T1000 (cell line): ENCODE results near the gene MEAF6.
"Not testable (repeated sequence)": the region's sequence is repeated elsewhere in the genome, so short reads cannot be mapped to it uniquely, and the experiment has no call there.

Source experiments
- DNase-seq: peaks from one replicate; lab custom pipeline; 2025; ENCODE audit warnings: mixed read lengths; lab: John Stamatoyannopoulos, UW

The MEAF6 gene

DNA sequence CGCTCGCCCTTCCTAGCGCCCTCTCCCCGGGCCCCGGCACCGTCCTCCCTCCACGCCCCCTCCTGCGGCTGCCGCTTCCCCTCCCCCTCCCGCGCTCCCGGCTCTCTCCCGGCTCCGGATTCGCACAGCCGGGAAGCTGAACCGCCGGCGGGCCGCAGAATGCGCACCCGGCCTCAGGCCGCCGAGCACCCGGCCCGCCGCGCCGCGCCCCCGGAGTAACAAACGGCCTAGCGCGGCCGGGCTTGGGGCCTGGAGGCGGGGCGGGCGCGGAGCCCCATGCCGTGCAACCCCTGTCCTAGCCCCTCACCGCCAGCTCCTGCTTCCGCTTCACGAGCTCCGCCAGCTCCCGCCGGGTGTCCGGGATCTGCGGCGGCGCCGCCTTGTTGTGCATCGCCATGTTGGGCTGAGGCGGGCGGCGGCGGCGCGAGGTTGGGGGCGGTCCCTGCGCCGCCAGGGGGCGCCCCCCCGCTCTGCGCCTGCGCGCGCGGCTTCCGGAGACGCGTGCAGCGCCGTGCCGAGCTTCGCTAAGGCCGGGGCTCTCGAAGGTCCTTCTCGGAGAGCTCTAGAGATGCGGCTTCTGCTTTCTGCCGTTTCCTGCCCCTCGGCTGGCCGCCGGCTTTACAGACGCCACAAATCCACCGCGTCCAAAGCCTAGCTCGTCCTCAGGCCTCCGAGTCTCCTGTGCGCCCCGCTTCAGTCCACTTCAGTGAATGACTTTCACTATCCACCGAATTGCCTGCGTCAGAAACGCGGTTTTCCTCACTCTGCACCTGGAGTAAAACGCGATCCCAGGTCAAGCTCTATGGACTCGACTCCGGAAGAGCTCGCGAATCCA is at the start of gene MEAF6:
MEAF6 (minus strand) TSS at position 417 of the 835 bp plus-strand sequence; CDS start at position 397, 20 bp downstream.
- peak; percentile 85 for DNase-seq

DNA sequence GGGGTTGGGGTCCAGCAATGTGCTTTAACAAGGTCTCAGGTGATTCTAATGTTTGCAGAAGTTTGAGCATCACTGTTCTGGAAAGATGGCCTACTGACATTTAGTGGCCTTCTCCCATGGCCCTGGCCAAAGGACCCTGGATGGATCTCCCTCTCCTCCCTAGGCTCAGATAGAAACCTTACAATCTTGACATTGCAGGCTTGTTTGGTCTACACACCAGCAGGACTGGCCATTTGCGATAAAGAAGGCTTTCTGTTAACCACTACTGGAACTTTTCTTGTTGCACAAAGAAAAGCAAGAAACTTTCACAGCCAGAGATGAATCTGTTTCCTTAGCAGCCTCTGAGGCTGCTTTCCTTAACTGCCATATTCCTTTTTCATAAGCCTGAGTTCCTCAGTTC is 48.4 kb upstream of the MEAF6 start:
- no peak for DNase-seq

DNA sequence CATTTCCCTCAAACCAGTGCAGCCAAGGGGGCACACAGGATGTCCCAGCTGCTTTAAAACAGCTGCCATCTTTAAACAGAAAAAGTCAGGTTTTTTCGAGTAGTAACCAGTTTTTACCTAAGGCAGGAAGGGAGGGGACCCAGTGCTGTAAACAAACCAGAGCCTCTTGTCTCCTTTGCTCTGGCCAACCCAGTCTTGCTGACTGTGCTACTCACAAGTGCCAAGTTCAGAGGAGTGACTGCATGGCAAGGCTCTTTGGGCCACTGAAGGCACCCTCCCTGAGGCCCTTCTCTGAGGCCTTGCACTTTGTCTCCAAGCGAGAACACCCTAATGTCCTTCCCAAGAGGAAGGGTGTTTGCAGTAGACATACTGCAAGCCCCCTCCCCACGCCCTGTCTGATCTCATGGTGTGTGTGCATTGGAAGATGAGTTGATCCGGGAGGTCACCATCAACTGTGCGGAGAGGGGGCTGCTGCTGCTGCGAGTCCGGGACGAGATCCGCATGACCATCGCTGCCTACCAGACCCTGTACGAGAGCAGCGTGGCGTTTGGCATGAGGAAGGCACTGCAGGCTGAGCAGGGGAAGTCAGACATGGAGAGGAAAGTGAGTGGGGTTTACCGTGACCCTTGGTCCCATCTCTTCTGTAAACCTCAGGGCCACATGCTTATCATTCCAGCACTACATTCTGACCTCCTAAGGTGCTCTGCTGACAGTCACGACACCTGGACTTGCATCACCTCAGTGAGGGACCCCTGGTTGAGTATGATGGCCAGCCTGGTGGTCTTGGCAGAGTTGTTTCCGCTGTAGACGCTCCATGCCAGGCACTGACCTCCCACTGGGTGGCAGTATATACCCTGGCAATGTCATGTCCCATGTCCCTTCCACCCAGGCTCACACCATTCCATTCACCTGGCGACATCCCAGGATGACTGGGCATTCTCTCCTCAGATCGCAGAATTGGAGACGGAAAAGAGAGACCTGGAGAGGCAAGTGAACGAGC is 46.9 kb upstream of the MEAF6 start:
- peak; percentile 37 for DNase-seq

DNA sequence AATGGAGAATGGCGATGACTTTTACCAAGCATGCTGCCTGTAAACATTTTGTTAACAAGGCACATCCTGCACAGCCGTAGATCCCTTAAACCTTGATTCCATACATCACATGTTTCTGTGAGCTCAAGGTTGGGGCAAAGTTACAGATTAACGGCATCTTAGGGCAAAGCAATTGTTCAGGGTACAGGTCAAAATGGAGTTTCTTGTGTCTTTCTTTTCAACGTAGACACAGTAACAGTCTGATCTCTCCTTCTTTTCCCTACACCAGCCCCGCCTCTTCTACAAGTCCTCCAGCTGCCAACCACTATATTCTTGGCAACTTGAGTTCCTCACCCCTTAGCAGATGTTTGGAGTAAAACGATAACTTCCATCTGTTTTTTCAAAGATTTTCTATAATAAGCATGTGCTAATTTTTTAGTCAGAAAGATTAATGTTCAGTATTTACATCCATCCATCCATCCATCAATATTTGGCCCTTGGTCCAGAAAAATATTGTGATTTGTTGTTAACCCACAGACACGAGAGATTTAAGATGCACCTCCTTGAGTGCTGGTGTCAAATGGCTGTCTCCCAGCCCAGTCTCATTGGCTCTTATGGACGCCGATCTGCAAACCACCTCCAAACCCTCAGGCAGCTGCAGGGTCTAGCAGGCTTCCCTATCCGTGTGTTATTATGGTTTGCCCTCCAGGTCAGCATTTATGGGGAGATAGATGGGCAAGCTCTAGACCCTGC is 46.0 kb upstream of the MEAF6 start:
- DNase-seq, result no peak

- DNase-seq, result not testable (repeated sequence)
These were observed 45.4 kb upstream of the MEAF6 start for GRCh38 chr1:37559957-37560379.

DNA sequence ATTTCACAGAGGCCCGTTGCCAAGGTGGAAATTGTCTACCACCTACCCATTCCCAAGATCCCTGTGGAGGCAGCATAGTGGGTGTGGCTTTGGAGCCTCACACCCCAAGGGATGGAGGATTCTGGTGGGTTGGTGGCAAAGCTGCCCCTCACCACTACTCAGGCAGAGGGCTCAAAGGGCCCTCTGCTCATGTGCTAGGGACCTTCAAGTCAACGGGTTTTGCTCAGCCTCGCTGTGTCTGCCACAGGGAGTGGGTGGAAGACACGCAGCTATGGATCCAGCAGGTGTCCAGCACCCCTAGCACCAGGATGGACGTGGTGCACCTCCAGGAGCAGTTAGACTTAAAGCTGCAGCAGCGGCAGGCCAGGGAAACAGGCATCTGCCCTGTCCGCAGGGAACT is 44.5 kb upstream of the MEAF6 start:
- DNase-seq, result no peak

DNA sequence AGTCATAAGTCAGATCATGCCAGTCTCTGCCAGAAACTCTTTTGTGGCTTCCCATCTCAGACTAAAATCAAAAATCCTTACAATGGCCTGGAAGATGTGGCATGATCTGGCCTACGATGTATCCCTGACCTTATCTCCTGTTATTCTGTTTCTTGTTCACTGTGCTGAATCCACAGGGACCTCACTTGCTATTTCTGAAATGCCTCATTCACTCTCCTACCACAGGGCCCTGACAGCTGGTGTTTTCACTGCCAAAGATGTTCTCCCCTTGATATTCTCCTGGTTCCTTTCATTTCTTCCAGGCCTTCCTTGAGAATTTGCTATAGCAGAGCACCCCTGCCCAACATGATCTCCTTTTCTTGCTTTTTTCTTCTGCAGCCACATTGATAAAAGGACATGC is 43.8 kb upstream of the MEAF6 start:
- no peak for DNase-seq

DNA sequence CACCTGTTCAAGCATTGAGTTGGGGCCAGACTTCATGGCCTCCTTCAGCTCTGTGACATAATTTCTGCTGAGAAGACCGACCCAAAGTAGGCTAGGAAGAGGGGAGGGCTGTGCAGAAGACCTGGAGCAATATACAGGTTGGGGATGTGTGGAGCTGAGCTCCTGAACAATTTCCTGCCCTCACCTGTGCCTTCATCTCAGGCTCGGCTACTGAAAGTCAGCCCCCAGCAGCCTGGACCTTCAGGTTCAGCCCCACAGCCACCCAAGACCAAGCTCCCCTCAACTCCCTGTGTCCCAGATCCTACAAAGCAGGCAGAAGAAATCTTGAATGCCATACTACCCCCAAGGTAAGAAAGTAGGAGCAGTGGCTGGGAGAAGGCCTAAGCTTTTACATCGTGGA is 42.8 kb upstream of the MEAF6 start:
- DNase-seq, result no peak

GRCh38 chr1:37556712-37557196 is 42.2 kb upstream of the MEAF6 start, which contains the start of gene DNALI1:
Gene DNALI1, plus strand, starts transcription at chr1:37556940. Its CDS starts 55 bp downstream, at chr1:37556995.
- DNase-seq, result peak; percentile 95

- DNase-seq, result peak; percentile 78
These were observed 39.6 kb upstream of the MEAF6 start, which contains the start of gene SNIP1 for GRCh38 chr1:37553927-37554808. Gene SNIP1, minus strand, starts transcription at chr1:37554293. Its CDS starts 64 bp downstream, at chr1:37554229.

- DNase-seq, result no peak
These were observed 39.0 kb upstream of the MEAF6 start for GRCh38 chr1:37553598-37553926.

- no peak for DNase-seq
These were observed 34.8 kb upstream of the MEAF6 start for GRCh38 chr1:37549341-37549740.

DNA sequence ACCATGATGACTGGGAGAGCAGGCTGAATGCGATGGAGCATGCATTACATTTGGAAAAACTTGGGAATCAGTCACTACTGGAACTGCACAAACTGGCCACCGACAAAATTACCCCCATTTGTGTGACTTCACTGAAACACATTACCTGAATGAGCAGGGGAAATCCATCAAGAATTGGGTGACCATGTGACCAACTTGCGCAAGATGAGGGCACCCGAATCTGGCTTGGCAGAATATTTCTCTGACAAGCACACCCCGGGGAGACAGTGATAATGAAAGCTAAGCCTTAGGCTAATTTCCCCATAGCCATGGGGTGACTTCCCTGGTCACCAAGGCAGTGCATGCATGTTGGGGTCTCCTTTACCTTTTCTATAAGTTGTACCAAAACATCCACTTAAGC is 30.5 kb upstream of the MEAF6 start:
- DNase-seq, result no peak

DNA sequence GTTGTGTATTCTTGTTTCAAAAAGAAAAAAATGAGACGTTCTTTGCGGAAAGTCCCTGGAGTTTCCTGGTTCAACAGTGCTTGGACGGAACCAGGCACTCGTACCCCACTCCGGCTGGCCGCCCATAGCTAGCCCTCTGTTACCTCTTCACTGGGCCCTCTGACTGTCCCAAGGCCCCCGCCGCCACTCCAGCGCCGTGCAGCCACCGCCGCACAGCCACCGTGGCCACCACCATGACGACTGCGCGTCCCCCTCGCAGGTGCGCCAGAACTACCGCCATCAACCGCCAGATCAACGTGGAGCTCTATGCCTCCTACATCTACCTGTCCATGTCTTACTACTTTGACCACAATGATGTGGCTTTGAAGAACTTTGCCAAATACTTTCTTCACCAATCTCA is 30.0 kb upstream of the MEAF6 start:
- DNase-seq, result no peak

GRCh38 chr1:37540036-37540785 is 25.6 kb upstream of the MEAF6 start:
- DNase-seq, result no peak

- not testable (repeated sequence) for DNase-seq
These were observed 24.6 kb upstream of the MEAF6 start for GRCh38 chr1:37539154-37539553.

- DNase-seq, result no peak
These were observed 22.8 kb upstream of the MEAF6 start for GRCh38 chr1:37537378-37537777.

GRCh38 chr1:37533317-37534093 is 18.9 kb upstream of the MEAF6 start:
- DNase-seq, result no peak
